SU-DHL-6 (cell line): ENCODE data around the gene SMYD1.

ENCODE experiments used
- EZH2phosphoT487 ChIP-seq: fragments of 200-600 bp; sonication (generic), shearing (Covaris generic); conservative IDR thresholded peaks from 2 replicates; pipeline ENCODE4 v1.6.1; 2018; ENCODE audit warnings: mild to moderate bottlenecking, antibody characterized with exemption, low read length, moderate library complexity, mixed read lengths
- TF ChIP-seq, protein P1 (sequence below): fragments of 200-600 bp; sonication (generic); IDR thresholded peaks from one replicate; pipeline ENCODE4 v1.5.1; 2017; ENCODE audit warnings: antibody characterized with exemption, mild to moderate bottlenecking, low read length, moderate library complexity; ENCODE audit not compliant: insufficient read depth, poor library complexity, severe bottlenecking

- TF ChIP-seq, protein P1, sequence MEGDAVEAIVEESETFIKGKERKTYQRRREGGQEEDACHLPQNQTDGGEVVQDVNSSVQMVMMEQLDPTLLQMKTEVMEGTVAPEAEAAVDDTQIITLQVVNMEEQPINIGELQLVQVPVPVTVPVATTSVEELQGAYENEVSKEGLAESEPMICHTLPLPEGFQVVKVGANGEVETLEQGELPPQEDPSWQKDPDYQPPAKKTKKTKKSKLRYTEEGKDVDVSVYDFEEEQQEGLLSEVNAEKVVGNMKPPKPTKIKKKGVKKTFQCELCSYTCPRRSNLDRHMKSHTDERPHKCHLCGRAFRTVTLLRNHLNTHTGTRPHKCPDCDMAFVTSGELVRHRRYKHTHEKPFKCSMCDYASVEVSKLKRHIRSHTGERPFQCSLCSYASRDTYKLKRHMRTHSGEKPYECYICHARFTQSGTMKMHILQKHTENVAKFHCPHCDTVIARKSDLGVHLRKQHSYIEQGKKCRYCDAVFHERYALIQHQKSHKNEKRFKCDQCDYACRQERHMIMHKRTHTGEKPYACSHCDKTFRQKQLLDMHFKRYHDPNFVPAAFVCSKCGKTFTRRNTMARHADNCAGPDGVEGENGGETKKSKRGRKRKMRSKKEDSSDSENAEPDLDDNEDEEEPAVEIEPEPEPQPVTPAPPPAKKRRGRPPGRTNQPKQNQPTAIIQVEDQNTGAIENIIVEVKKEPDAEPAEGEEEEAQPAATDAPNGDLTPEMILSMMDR = peak; percentile 81
- no peak for TF ChIP-seq EZH2phosphoT487
These were observed 92.4 kb downstream of the SMYD1 start for GRCh38 chr2:88159955-88160415.
